TTC549 (cell line): ENCODE results near the gene ZNF446.
"Not testable (repeated sequence)": the region's sequence is repeated elsewhere in the genome, so short reads cannot be mapped to it uniquely, and the experiment has no call there.

Experiments
- FAIRE-seq: peaks from 2 replicates; lab custom pipeline; 2012; peaks lifted over from hg19 to GRCh38; lab: Jason Lieb, UNC

ZNF446 gene

DNA sequence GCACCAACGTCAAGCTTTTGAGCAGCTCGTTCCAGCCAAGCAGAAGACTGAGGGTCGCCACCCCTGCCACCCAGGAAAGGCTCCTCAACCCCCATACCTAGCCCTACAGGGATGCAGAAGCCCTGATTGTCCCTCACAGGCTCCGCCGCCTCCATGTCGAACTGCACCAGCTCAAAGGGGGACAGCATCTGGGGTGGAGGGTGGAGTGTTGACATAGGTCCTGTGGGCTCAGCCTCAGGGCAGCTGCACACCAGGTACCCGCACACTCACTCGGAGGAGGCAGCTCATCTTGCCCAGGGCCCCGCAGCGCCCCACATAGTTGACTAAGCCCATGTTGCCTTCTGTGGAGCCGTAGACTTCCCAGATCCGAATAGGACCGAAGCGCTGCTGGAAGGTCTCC lies 24.1 kb downstream of the ZNF446 start:
- no peak for FAIRE-seq

DNA sequence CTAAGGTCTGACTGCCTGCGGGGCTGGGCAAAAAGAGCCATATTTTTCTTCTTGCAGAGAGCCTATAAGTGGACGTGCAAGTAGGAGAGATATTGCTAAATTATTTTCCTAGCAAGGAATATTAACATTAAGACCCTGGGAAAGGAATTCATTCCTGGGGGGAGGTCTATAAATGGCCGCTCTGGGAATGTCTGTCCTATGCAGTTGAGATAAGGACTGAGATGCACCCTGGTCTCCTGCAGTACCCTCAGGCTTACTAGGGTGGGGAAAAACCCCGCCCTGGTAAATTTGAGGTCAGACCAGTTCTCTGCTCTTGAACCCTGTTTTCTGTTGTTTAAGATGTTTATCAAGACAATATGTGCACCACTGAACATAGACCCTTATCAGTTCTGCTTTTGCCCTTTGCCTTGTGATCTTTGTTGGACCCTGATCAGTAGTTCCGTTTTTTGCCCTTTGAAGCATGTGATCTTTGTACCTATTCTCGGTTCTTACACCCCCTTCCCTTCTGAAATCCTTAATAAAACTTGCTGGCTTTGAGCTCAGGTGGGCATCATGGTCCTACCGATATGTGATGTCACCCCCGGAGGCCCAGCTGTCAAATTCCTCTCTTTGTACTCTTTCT lies 31.6 kb downstream of the ZNF446 start:
- not testable (repeated sequence) for FAIRE-seq

DNA sequence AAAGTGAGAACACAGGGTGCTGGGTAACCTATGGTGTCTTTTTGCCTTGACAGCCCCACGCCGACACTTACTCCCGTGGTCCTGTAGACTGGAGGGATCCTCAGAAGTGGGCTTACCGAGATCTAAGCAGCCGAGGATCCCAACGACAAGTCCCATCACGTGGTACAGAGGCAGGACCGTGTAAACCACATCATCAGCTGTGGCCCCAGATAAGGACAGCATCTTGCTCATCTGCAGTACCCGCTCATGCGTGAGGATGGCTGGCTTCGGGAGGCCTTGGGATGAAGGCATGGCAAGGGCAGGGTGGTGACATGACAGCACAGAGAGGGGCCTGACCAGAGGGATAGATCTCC lies 33.6 kb downstream of the ZNF446 start:
- no peak for FAIRE-seq

DNA sequence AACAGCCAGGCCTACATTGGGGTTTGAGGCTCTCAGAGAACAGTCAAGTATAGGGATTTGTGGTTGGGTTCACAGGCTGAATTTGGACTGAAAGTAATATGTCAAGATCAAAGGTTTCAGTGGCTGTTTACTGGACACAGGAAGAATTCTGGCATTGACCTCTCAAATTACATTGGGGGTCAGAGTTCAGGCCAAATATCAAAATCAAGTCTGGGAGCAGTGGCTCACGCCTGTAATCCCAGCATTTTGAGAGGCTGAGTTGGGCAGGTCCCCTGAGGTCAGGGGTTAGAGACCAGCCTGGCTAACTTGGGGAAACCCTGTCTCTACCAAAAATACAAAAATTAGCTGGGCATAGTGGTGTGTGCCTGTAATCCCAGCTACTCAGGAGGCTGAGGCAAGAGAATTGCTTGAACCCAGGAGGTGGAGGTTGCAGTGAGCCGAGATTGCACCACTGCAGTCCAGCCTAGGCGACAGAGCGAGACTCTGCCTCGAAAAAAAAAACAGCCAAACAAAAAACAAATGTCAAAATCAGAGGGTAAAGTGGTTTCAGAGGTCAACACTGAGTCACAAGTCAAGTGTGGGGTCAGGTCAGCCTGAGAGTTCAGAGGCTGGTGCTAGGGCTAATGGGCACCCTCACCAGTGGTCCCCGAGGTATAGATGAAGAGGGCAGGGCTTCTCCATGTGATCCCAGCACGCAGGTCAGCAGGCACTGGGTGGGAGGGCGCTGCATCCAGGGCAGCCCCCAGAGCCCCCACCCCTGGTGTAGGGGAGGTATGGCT lies 34.1 kb downstream of the ZNF446 start:
- no peak for FAIRE-seq

DNA sequence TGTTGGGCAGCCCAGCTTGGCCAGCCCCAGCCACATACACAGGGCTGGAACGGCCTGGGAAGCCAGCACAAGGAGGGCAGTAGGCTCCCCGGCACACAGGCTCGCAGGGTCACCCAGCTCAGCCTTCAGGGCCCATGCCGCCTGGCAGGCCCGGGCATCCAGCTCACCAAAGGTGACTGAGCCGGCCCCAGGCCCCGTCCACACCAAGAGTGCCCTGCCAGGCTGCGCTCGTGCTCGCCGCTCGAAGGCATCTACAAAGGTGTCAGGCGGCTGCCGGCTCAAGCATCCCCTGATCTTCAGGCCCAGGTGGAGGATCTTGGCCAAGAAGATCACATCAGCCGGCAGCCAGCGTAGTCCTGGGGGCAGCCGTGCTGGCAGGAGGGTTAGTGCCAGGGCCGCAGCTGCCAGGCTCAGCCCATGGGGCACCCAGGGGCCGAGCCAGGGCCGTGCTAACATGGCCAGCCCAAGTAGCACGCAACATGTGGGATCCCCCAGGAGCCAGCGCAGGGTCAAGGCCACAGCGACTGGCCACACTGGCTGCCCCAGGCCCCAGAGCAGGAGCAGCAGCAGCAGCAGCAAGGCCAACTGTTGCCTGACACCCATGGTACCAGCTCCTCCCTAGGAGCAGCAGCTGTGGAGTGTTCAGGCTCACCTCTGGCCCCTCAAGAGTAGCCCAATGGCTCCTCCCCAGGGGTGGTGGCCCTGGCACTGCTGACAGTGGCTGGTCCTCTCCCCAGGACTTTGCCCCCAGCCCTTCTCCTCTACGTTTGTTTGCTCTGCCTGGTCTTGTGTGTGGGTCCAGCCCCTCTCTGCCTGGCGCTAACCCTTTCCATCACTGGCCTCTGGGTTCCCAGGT lies 35.4 kb downstream of the ZNF446 start, which contains the start of gene SLC27A5:
TSS of gene SLC27A5 (minus strand) at position 640 of the 856 bp plus-strand sequence. CDS start at position 603, 37 bp downstream.
- FAIRE-seq = no peak

DNA sequence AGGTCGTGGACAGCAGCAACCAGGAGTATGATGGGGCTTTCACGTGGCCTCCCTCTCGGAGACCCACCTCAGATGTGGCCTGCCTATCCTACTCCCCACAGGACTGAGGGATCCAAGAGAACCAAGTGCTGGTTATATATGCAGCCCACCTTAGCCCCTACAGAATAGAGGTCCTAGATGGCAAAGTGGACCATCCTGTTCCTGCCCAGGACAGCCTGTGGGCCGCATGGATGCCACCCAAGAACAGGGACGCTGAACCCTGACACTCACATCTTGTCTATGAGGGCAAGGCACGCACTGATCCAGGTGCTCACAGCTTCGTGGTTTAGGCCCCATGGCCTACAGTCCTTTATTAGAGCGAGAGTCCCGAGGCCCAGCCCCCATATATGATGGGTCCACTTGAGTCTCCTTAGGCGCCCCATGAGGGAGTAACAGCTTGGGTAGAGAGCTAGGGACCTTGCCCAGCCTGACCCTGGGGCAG lies 37.1 kb downstream of the ZNF446 start:
- no peak for FAIRE-seq

DNA sequence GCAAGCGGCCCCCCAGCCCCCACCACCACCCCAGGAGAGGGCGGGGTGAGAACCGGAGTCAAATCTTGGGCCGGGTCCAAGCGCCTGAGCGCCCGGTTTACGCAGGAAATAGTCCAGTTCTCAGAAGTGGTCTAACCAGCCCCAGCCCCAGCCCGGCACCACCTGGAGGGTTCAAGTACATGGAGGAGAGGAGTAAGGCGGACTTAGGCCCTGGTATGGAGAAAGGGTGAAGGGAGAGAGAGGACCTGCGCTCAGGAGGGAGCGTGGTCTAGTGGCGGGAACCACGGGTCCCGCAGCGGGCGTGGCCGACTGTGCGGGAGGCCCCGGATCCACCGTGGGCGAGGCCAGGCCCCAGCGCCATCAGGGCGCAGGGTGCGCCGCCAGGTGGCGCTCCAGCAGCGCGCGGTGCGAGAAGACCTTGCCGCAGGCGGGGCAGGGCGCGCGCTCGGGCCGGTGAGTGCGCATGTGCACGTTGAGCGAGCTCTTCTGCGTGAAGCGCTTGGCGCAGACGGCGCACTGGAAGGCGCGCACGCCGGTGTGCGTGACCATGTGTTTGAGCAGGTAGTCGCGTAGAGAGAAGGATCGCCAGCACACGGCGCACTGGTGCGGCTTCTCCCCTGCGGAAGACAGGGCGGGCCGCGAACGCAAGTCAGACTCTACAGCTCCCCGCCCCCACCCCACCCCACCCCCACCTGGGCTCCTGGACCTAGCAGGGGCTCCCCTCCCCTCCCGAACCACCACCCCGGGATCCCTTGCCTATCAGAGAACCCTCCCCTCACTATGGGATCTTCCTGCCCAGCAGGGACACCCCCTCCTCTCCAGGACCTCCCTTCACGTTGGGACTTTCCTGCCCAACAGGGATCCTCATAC lies 37.8 kb downstream of the ZNF446 start:
- no peak for FAIRE-seq

DNA sequence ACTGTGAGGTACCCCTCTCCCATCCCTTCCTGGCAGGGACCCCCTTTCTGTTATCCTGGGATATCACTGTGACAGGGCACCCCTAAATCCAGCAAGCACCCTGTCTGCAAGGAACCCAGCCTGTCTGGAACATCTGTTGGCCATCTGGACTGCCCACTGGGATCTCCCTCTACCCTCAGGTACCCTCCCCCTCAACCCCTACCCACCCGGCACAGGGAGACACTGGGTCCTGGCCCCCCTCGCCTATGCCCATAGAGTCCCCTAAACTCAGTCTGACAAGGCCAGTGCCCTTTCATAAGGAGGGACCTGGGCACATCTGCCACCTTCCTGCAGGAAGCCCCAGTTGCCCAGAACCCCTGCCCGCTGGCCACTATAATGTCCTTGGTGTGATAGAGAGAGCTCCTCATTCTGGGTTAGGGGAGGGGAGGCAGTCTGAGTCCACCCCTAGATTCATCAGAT lies 38.4 kb downstream of the ZNF446 start:
- no peak for FAIRE-seq

DNA sequence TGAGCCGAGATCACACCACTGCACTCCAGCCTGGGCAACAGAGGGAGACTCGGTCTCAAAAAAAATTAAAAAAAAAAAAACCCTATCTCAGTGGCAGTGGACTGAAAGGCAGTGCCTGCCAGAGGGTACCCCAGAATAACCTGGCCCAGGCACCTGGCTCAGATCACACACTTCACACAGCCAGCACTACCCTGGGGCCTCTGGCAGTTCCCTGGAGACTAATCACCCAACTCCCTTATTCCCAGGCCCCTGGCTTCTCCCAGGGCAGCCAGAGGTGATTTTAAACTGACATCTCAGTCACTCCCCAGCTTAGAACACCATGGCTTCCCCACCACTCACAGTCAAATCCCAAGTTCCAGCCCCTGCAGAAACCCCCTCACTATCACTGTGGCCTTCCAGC lies 39.1 kb downstream of the ZNF446 start:
- no peak for FAIRE-seq

DNA sequence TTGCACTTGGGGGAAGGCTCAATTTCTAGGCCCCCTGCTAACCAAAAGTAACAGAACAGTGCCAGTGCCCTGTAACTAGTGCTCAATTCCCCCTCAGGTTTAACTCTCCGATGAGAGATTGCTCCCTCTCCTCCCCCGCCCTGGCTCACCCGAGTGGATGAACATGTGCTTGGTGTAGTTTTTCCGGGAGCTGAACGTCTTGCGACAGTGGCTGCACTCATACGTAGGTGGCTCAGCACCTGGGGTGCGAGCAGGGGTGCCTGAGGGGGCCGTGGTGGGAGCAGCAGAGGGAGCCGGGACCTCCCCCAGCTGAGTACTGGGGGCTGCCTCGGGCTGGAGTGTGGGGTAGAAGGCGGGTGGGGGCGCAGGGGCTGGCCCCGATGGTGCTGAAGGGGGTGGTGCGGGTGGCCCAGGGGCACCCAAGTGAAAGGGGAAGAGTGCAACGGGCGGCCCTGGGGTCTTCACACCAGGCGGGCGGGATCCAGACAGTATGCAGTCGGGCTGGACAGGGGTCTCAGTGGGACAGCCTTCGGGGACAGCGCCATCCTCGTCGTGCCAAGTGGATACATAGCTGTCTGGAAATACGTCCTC lies 40.2 kb downstream of the ZNF446 start:
- no peak for FAIRE-seq

DNA sequence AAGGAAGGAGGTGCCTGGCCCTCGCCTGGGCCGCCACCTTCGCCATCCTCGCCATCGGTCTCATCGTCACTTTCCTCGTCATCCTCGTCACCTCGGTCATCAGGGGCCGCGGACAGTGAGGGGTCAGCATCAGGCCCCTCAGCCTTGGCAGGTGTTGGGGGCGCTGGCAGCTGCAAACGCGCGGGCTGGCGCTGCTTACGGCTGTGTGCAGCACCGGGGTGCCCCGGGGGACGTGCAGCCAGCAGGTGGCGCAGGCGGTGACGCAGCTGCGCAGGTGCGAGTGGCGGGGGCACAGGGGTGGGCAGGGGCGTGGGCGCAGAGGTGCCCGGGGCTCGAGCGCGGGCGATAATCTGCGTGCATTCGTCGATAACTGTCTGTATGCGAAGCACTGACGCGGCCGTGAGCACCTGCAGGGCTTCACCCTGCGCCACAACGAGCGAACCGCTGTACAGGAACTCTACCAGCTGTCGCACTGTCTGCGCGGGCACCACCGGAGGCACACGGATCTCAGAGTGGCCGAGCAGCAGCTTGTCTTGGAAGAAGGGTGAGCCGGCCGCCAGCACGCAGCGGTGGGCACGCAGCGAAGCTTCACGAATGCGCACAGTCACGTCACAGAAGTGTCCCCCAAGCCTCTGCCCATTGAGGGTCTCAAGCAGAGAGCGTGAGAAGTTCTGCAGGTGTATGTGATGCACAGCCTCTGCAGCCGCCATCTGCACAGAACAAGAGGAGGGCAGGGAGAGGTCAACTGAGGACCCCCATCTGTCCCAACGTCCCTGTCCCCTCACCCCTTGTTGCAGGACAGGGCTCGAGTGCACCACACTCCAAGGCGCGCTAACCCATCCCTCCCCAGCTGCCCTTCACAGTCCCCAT lies 41.0 kb downstream of the ZNF446 start:
- no peak for FAIRE-seq

DNA sequence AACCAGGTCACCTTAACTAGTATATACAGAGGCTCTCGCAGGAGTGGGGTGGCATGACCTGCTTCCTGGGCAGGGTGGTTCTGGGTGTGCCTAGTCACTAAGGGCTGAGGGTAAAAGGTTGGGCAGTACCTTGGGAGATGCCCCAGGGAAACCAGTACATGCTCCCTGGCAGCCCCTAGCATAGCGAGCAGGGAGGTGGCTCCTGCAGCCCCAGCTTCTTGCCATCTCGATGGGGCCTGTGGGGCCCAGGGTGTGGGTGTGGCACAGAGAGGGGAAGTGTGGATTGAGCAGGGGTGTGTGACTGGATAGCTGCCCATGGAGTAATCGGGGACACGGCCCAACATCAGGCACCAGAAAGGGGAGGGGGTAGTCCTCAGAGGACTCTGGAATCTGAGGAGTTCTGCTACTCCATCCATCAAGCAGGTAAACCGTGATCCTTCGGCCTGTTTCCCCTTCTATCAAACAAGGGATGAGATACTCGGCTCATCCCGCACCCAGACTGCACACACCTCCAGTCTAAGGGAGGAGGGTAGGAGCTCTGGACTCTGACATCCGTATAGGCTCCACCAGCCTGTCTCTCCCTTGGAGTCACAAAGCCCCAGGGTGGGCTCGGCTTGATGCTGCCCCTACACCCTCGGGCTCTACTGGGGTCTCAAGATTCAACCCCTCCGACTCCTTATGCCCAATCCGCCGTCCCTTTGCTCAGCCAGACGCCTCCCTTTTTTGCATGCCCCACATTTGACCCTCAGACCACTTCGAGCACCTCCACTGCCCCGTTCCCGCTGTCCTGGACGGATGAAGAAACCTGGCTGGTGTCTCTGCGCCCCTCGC lies 42.3 kb downstream of the ZNF446 start:
- no peak for FAIRE-seq

DNA sequence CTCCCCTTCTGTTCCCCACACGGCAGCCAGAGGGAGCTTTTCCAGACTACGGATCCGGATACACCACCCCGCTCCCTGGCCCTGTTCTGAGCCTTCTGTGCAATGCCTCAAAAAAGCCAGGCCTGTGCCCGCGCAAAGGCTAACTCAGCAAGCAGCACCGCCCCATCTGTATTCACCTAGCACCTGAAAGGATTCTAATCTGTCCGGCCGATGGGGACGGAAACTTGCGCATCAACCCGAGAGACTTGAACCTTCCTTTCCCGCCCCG lies 42.9 kb downstream of the ZNF446 start:
- no peak for FAIRE-seq

DNA sequence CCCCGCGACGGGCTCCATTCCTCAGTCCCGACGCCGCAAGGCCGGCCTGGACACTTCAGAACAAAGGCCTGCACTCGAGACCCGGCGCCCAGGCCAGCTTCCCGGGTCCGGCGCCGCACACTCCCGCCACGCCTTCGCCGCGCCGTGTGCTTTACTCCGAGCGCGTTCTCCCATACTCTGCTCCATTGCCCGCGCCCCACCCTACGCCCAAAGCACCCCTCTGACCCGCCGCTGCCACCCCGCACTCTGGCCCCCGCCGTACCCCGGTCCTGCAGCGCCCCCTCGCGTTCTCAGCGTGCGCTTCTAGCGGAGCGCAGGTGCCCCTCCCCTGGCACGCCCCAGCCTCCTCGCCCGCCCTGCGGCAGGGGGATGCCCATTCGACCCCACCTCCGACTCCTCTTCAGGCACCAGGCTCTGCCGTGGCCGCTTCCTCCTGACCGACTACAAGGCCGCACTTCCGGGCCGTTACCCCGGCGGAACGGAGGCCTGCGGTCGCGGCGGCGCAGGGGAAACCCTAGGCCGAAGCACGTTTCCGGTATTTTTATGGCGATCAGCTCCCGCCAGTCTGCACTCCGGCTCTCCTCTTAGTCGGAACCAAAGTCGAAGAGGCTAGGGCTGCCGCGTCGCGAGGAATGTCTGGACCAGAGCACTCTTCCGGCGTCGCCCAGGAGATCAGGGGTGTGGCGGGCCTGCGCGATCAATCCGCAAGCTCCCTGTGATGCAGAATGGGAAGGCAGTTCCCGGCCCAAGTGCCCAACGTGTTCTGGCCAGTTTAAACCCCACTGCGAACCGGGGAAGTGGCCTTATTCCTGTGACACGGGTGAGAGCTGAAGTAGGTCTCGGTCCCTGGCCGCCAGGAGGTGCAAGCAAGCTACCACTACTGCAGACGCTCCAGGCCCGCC lies 43.5 kb downstream of the ZNF446 start, which contains the start of gene ZBTB45:
TSS of gene ZBTB45 (minus strand) at position 456 of the 902 bp plus-strand sequence. CDS start 2,137 bp downstream, outside the sequence.
- FAIRE-seq = no peak

DNA sequence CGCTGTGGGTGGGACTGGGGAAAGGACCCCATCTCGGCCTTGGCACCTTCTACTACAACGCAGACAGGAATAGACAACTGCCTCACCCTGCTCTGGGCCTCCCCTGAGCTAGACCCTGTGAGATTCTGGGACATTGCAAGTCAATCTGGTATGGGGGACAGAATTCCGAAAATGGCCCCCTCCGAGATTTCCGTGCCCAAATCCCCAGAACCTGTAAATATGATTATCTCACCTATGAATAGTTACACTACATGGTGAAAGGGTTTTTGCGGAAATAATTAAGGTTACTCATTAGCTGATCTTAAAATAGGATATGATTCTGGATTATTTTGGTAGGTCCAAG lies 44.1 kb downstream of the ZNF446 start:
- no peak for FAIRE-seq

DNA sequence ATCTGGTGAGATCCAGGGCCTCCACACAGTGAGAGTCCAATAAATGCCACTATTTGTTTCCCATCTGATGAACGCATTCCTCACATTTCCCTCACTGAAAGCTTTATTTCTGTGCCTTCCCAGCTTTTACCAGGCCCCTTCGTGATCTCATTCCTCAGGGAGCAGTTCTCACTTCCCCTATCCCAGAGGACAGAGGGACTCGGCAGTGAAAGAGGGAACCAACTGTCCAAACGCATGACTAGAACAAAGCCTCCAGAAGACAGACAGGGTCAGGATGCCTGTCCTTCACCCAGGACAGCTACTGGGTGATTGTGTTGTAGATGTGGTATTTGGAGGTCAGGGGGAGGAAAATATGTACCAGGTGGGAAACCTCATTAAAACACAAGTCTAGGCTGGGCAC lies 45.5 kb downstream of the ZNF446 start:
- no peak for FAIRE-seq

DNA sequence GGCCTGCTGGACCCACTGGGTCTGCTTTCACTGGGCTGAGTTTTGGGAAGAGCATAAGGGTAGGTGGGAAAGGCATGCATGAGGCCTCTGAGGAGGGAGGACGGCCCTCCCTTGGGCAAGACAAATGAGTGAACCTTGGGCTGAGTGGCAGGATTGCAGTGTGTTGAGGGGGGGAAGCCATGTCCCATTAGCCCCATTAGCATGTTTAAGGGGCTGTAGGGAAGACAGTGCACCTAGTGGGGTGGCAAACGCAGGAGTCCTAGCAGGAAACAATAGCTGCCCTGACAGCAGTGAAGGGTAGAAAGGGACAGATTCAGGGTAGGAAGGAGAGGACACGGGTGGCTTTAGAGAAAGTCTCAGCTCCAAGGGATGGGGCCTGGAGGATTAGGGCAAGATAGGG lies 46.6 kb downstream of the ZNF446 start:
- no peak for FAIRE-seq

DNA sequence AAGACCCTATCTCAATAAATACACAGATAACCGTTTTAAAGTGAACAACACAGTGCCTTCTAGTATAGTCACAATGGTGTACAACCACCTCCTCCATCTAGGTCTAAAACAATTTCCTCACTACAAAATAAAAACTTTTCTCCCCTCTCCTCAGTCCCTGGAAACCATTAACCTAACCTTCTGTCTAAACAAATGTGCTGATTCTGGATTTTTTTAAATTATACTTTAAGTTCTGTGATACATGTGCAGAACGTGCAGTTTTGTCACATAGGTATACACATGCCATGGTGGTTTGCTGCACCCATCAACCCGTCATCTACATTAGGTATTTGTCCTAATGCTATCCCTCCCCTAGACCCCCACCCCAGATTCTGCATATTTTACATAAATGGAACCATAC lies 53.3 kb downstream of the ZNF446 start:
- no peak for FAIRE-seq
